Measurements from ENCODE around the gene ZDHHC8. TPM values are rescaled to one million over a fixed set of nuclear protein-coding genes. Genes with fewer than 3 reads are reported as not detected.

ZDHHC8 gene
- total RNA-seq, 1 experiment from 2014 or later: 39.9 TPM

DNA sequence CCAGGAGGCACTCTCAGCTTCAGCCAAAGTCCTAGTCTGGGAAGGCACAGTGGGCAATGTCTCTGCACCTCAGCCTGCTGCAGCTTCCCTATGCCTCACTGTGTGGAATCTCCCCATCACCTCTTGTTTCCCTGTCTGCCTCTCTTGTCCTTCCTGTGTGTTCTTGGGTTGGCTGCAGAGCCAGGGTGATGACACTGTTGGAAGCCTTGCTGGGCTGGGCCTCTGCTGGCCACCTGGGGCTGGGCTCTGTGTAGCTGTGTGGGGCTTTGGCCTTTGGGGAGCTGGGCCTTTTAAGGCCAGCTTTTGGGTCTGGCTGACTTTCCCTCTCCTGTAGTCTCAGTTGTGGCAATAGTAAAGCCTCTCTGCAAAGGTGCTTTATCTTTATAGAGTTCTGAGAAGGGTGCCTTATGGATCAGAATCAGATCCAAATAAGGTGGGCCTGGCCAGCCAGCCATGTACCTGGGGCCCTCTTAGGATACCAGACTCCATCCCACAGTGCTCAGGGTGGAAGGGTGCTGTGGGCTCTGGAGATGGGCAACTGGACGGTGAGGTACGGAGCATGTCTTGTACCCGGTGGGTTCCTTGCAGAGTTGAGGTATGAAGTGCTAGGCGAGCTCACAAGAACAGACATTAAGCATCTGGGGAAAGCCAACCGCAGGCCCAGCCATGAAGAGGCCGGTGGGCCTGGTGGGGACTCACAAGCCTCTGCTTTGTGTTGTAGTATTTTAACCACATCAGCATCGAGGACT is 26.0 kb upstream of the ZDHHC8 start:
- intact Hi-C loops (cut with micrococcal nuclease; ENCODE audit: unreplicated experiment): no loop called here
- peaks cover 15% of the 10 kb centered on the region for H3K36me3 ChIP-seq (ENCODE audit: control insufficient read depth, insufficient read depth, low read length)

DNA sequence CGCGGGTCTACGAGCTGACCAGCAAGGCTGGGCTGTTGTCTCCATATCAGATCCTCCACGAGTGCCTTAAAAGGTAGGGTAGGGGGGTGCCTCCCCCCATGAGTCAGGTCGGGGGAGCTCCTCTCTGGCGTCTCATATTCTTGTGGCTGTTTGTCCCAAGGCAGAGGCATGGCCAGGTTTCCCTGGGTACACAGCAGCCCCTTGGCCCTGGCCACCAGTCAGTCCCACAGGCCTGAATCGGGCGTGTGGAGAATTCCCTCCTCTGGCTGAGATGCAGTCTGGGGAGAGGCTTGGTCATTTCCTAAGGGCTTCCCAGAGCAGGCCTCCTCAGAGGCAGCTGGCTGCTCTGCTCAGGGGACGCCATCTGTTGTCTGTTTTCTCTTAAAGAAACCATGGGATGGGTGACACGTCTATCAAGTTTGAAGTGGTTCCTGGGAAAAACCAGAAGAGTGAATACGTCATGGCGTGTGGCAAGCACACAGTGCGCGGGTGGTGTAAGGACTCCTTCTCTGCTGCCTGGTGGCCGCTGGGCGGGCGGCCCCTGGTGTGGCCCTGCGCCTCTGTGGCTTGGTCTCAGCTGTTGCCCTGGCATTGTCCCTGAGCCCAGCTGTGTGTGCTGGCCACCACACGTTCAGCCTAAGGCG is 25.3 kb upstream of the ZDHHC8 start:
- no peaks in the 10 kb centered on the region for H3K4me1 Mint-ChIP-seq (ENCODE audit: low read depth, unreplicated experiment)
- ChIA-PET CTCF (interaction anchor here (0.6 kb wide), 1 partner anchor 1643 kb away, joined by 9 read pairs; no protein-coding TSS in a partner anchor), POLR2A (no interaction called here)
- H3K9me3 Mint-ChIP-seq (ENCODE audit: unreplicated experiment): no peaks in the 10 kb centered on the region
- H3K4me1 ChIP-seq: no peaks in the 10 kb centered on the region
- no peak overlapping the region for H3K4me3 ChIP-seq (ENCODE audit: low read depth, low read length)
- peaks cover 14% of the 10 kb centered on the region for H3K36me3 ChIP-seq (ENCODE audit: control insufficient read depth, insufficient read depth, low read length)
- intact Hi-C loops (cut with micrococcal nuclease; ENCODE audit: unreplicated experiment): no loop called here
- no peaks in the 10 kb centered on the region for H3K9me3 ChIP-seq
- peaks cover 86% of the 10 kb centered on the region for H3K36me3 Mint-ChIP-seq (ENCODE audit: insufficient read depth, unreplicated experiment)
- no peak overlapping the region for H3K4me3 Mint-ChIP-seq (ENCODE audit: unreplicated experiment)
- DNase-seq: no peak
- TF ChIP-seq, protein P1, sequence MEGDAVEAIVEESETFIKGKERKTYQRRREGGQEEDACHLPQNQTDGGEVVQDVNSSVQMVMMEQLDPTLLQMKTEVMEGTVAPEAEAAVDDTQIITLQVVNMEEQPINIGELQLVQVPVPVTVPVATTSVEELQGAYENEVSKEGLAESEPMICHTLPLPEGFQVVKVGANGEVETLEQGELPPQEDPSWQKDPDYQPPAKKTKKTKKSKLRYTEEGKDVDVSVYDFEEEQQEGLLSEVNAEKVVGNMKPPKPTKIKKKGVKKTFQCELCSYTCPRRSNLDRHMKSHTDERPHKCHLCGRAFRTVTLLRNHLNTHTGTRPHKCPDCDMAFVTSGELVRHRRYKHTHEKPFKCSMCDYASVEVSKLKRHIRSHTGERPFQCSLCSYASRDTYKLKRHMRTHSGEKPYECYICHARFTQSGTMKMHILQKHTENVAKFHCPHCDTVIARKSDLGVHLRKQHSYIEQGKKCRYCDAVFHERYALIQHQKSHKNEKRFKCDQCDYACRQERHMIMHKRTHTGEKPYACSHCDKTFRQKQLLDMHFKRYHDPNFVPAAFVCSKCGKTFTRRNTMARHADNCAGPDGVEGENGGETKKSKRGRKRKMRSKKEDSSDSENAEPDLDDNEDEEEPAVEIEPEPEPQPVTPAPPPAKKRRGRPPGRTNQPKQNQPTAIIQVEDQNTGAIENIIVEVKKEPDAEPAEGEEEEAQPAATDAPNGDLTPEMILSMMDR (IDR thresholded peaks at IDR 0.05; ENCODE audit: insufficient read depth in 1 of 2, low read depth in 1 of 2, low read length in 1 of 2, severe bottlenecking in 1 of 2, unreplicated experiment in 1 of 2): no peak
- no TSS peak for BruUV-seq (replicated peaks)
- H3K27me3 Mint-ChIP-seq (ENCODE audit: insufficient read depth, unreplicated experiment): no peaks in the 10 kb centered on the region
- no peaks in the 10 kb centered on the region for H3K27me3 ChIP-seq (replicated peaks; ENCODE audit: control insufficient read depth, insufficient read depth, low read length)
- H3K27ac Mint-ChIP-seq (ENCODE audit: unreplicated experiment): no peak overlapping the region

More for the DNA sequence above, 26.0 kb upstream of the ZDHHC8 start:
- Mint-ChIP-seq H3K4me3 (ENCODE audit: unreplicated experiment) (no peak overlapping the region), H3K36me3 (ENCODE audit: insufficient read depth, unreplicated experiment) (peaks cover 85% of the 10 kb centered on the region), H3K27me3 (ENCODE audit: insufficient read depth, unreplicated experiment) (no peaks in the 10 kb centered on the region), H3K4me1 (ENCODE audit: low read depth, unreplicated experiment) (no peaks in the 10 kb centered on the region), H3K9me3 (ENCODE audit: unreplicated experiment) (no peaks in the 10 kb centered on the region), H3K27ac (ENCODE audit: unreplicated experiment) (peak overlapping the region; percentile 67)
- BruUV-seq (replicated peaks): no TSS peak
- no peaks in the 10 kb centered on the region for H3K4me1 ChIP-seq
- no peak for DNase-seq
- TF ChIP-seq, protein P1 (IDR thresholded peaks at IDR 0.05; ENCODE audit: insufficient read depth in 1 of 2, low read depth in 1 of 2, low read length in 1 of 2, severe bottlenecking in 1 of 2, unreplicated experiment in 1 of 2): no peak
- H3K9me3 ChIP-seq: no peaks in the 10 kb centered on the region
- ChIA-PET POLR2A (no interaction called here), CTCF (no interaction called here)
- no peaks in the 10 kb centered on the region for H3K27me3 ChIP-seq (replicated peaks; ENCODE audit: control insufficient read depth, insufficient read depth, low read length)
- H3K4me3 ChIP-seq (ENCODE audit: low read depth, low read length): no peak overlapping the region

DNA sequence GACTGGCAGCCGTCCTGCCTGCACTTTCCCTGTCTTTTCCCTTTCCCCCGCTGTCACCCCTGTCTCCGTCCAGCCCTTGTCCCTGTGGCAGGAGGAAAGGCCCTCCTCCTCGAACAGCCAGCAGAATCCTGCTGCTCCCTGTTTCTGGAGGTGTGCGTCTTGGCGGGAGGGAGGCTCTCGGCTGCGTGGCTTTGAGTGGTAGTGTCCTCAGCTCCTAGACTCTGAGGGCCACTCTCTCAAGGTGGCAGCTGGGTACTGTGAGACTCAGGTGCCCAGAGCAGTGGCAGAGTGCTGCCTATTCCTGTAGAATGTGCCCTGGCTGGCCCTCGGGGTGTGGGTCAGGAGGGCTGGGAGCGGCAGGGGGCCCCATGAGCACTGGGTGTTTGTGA is 24.8 kb upstream of the ZDHHC8 start:
- intact Hi-C loops (cut with micrococcal nuclease; ENCODE audit: unreplicated experiment): no loop called here

More for the DNA sequence above, 24.8 kb upstream of the ZDHHC8 start:
- no peaks in the 10 kb centered on the region for H3K9me3 Mint-ChIP-seq (ENCODE audit: unreplicated experiment)
- Histone ChIP-seq H3K36me3 (ENCODE audit: control insufficient read depth, insufficient read depth, low read length) (peaks cover 12% of the 10 kb centered on the region), H3K27me3 (replicated peaks; ENCODE audit: control insufficient read depth, insufficient read depth, low read length) (no peaks in the 10 kb centered on the region), H3K4me3 (ENCODE audit: low read depth, low read length) (no peak overlapping the region), H3K9me3 (no peaks in the 10 kb centered on the region), H3K4me1 (no peaks in the 10 kb centered on the region)
- ChIA-PET POLR2A (no interaction called here), CTCF (interaction anchor here (0.6 kb wide), 1 partner anchor 1642 kb away, joined by 9 read pairs; no protein-coding TSS in a partner anchor)
- H3K4me1 Mint-ChIP-seq (ENCODE audit: low read depth, unreplicated experiment): no peaks in the 10 kb centered on the region
- no peaks in the 10 kb centered on the region for H3K27me3 Mint-ChIP-seq (ENCODE audit: insufficient read depth, unreplicated experiment)
- TF ChIP-seq, protein P1 (IDR thresholded peaks at IDR 0.05; ENCODE audit: insufficient read depth in 1 of 2, low read depth in 1 of 2, low read length in 1 of 2, severe bottlenecking in 1 of 2, unreplicated experiment in 1 of 2): no peak
- no peak overlapping the region for H3K27ac Mint-ChIP-seq (ENCODE audit: unreplicated experiment)
- H3K4me3 Mint-ChIP-seq (ENCODE audit: unreplicated experiment): no peak overlapping the region
- no peak for DNase-seq
- no TSS peak for BruUV-seq (replicated peaks)
- peaks cover 86% of the 10 kb centered on the region for H3K36me3 Mint-ChIP-seq (ENCODE audit: insufficient read depth, unreplicated experiment)

All from Caco-2 (cell line).